WTC11 (cell line): ENCODE results near the gene GAS6. TPM values are rescaled to one million over a fixed set of nuclear protein-coding genes. Genes with fewer than 3 reads are reported as not detected.

ENCODE experiments used
- ATAC-seq: fragments of 200-7000 bp; cut with Tn5 transposase; 2 replicates; pipeline ENCODE4 v1.10.0; 2021; ENCODE audit warnings: mild to moderate bottlenecking, moderate library complexity
- CTCF ChIA-PET: fragments of 300-600 bp; sonication (Branson Sonifier 250); formaldehyde crosslinking; loops from one replicate; lab custom pipeline; 2021; ENCODE audit warnings: antibody characterized with exemption; lab: Charles Lee
- POLR2A ChIA-PET: fragments of 350-600 bp; sonication (Branson Sonifier 250); formaldehyde crosslinking; loops from one replicate; lab custom pipeline; 2021; ENCODE audit warnings: antibody characterized with exemption; lab: Charles Lee
- DNase-seq: peaks from one replicate; pipeline ENCODE4 v3.0.0; 2021; ENCODE audit warnings: low spot score
- H3K27ac Mint-ChIP-seq: 2 replicates; pipeline ENCODE4 v1.8.0; 2021; ENCODE audit warnings: mixed read lengths
- H3K27me3 Mint-ChIP-seq: 2 replicates; pipeline ENCODE4 v1.8.0; 2021; ENCODE audit warnings: low read depth, mild to moderate bottlenecking, moderate library complexity, mixed read lengths
- H3K36me3 Mint-ChIP-seq: 2 replicates; pipeline ENCODE4 v1.8.0; 2021; ENCODE audit warnings: mixed read lengths
- H3K4me1 Mint-ChIP-seq: 2 replicates; pipeline ENCODE4 v1.8.0; 2022; ENCODE audit warnings: mixed read lengths
- H3K4me3 Mint-ChIP-seq: 2 replicates; pipeline ENCODE4 v1.8.0; 2021; ENCODE audit warnings: mild to moderate bottlenecking, moderate library complexity, mixed read lengths
- H3K9me3 Mint-ChIP-seq: 2 replicates; pipeline ENCODE4 v1.8.0; 2021; ENCODE audit warnings: mixed read lengths
- AR ChIP-seq: fragments of 250-450 bp; sonication (Bioruptor Pico); IDR thresholded peaks from 2 replicates; pipeline ENCODE4 v1.9.0; 2021; ENCODE audit warnings: mild to moderate bottlenecking
- ARID4B ChIP-seq: sonication (generic); formaldehyde crosslinking; IDR thresholded peaks from 2 replicates; pipeline ENCODE4 v1.8.0; 2023; ENCODE audit warnings: missing genetic modification reagents, mild to moderate bottlenecking, borderline replicate concordance
- CDX4 ChIP-seq: fragments of 250-450 bp; sonication (Bioruptor Pico); IDR thresholded peaks from 2 replicates; pipeline ENCODE4 v1.9.0; 2021; ENCODE audit warnings: moderate library complexity, mild to moderate bottlenecking, inconsistent platforms, borderline replicate concordance
- CREB1 ChIP-seq: sonication (generic); formaldehyde crosslinking; IDR thresholded peaks from 2 replicates; pipeline ENCODE4 v1.8.0; 2023; ENCODE audit warnings: mild to moderate bottlenecking, missing genetic modification reagents
- E2F5 ChIP-seq: sonication (generic); formaldehyde crosslinking; IDR thresholded peaks from 2 replicates; pipeline ENCODE4 v1.8.1; 2022; ENCODE audit warnings: mild to moderate bottlenecking, moderate library complexity, missing genetic modification reagents
- ELF4 ChIP-seq: sonication (generic); formaldehyde crosslinking; IDR thresholded peaks from 2 replicates; pipeline ENCODE4 v1.8.1; 2022; ENCODE audit warnings: low read depth, mild to moderate bottlenecking, moderate library complexity, missing genetic modification reagents
- EMX1 ChIP-seq: fragments of 250-450 bp; sonication (Bioruptor Pico); IDR thresholded peaks from 2 replicates; pipeline ENCODE4 v1.8.0; 2021; ENCODE audit warnings: mild to moderate bottlenecking
- ETV6 ChIP-seq: sonication (generic); formaldehyde crosslinking; IDR thresholded peaks from 2 replicates; pipeline ENCODE4 v1.8.1; 2022; ENCODE audit warnings: mild to moderate bottlenecking, missing genetic modification reagents
- GABPB1 ChIP-seq: sonication (generic); formaldehyde crosslinking; IDR thresholded peaks from 2 replicates; pipeline ENCODE4 v1.8.1; 2023; ENCODE audit warnings: mild to moderate bottlenecking, missing genetic modification reagents
- IRF1 ChIP-seq: sonication (generic); formaldehyde crosslinking; IDR thresholded peaks from 2 replicates; pipeline ENCODE4 v1.8.0; 2023; ENCODE audit warnings: missing genetic modification reagents
- JUN ChIP-seq: sonication (generic); formaldehyde crosslinking; IDR thresholded peaks from 2 replicates; pipeline ENCODE4 v1.8.0; 2023; ENCODE audit warnings: mild to moderate bottlenecking, missing genetic modification reagents
- MAX ChIP-seq: sonication (generic); formaldehyde crosslinking; IDR thresholded peaks from 2 replicates; pipeline ENCODE4 v1.8.0; 2022; ENCODE audit warnings: mild to moderate bottlenecking, missing genetic modification reagents
- MLX ChIP-seq: sonication (generic); formaldehyde crosslinking; IDR thresholded peaks from 2 replicates; pipeline ENCODE4 v1.8.1; 2023; ENCODE audit warnings: mild to moderate bottlenecking, missing genetic modification reagents, moderate library complexity
- NR3C1 ChIP-seq: sonication (generic); formaldehyde crosslinking; conservative IDR thresholded peaks from 2 replicates; pipeline ENCODE4 v1.8.1; 2023; ENCODE audit warnings: low read depth, mild to moderate bottlenecking, missing genetic modification reagents
- PREB ChIP-seq: sonication (generic); formaldehyde crosslinking; IDR thresholded peaks from 2 replicates; pipeline ENCODE4 v1.8.1; 2022; ENCODE audit warnings: mild to moderate bottlenecking, missing genetic modification reagents, moderate library complexity, borderline replicate concordance
- RELA ChIP-seq: sonication (generic); formaldehyde crosslinking; IDR thresholded peaks from 2 replicates; pipeline ENCODE4 v1.8.1; 2022; ENCODE audit warnings: missing genetic modification reagents, mild to moderate bottlenecking, borderline replicate concordance
- RORB ChIP-seq: fragments of 250-450 bp; sonication (Bioruptor Pico); IDR thresholded peaks from 2 replicates; pipeline ENCODE4 v1.9.0; 2021; ENCODE audit warnings: mild to moderate bottlenecking
- SMAD3 ChIP-seq: sonication (generic); formaldehyde crosslinking; IDR thresholded peaks from 2 replicates; pipeline ENCODE4 v1.8.0; 2022; ENCODE audit warnings: missing genetic modification reagents, mild to moderate bottlenecking, borderline replicate concordance
- SOX15 ChIP-seq: fragments of 250-450 bp; sonication (Bioruptor Pico); IDR thresholded peaks from 2 replicates; pipeline ENCODE4 v1.9.0; 2021; ENCODE audit warnings: mild to moderate bottlenecking
- ZBTB21 ChIP-seq: sonication (generic); formaldehyde crosslinking; IDR thresholded peaks from 2 replicates; pipeline ENCODE4 v1.8.1; 2023; ENCODE audit warnings: mild to moderate bottlenecking, missing genetic modification reagents, borderline replicate concordance
- ZNF219 ChIP-seq: sonication (generic); formaldehyde crosslinking; IDR thresholded peaks from 2 replicates; pipeline ENCODE4 v1.8.0; 2023; ENCODE audit warnings: missing genetic modification reagents, mild to moderate bottlenecking, borderline replicate concordance
- total RNA-seq: library from RNA; stranded (reverse); gene quantifications from 3 replicates; pipeline ENCODE4 v1.2.3, GENCODE V29; 2021

GAS6 gene
- total RNA-seq, 1 experiment from 2014 or later = 29.4 TPM

- no peak overlapping the region for H3K27ac Mint-ChIP-seq
- TF ChIP-seq E2F5 (CRISPR knock-in tag) (no peak), ARID4B (CRISPR knock-in tag) (no peak), RORB (CRISPR knock-in tag) (no peak), RELA (CRISPR knock-in tag) (no peak), IRF1 (no peak), MLX (CRISPR knock-in tag) (no peak), ZBTB21 (CRISPR knock-in tag) (no peak)
- TF ChIP-seq, all 79 proteins: peak for 0
- no peak overlapping the region for H3K4me3 Mint-ChIP-seq
- H3K27me3 Mint-ChIP-seq = no peaks in the 10 kb centered on the region
- ATAC-seq (no peak), DNase-seq (no peak)
- ChIA-PET CTCF (interaction anchor here (1.0 kb wide), 1 partner anchor 12 kb away, joined by 3 read pairs; the partner anchor contains the start of gene GAS6), POLR2A (no interaction called here)
- no peaks in the 10 kb centered on the region for H3K36me3 Mint-ChIP-seq
- peaks cover 22% of the 10 kb centered on the region for H3K4me1 Mint-ChIP-seq
- H3K9me3 Mint-ChIP-seq = no peaks in the 10 kb centered on the region
Observed at GRCh38 chr13:113875429-113875815, 11.5 kb upstream of the GAS6 start.

GRCh38 chr13:113874579-113875428 lies 10.9 kb upstream of the GAS6 start:
- Mint-ChIP-seq H3K9me3 (no peaks in the 10 kb centered on the region), H3K27ac (no peak overlapping the region), H3K27me3 (no peaks in the 10 kb centered on the region), H3K4me3 (no peak overlapping the region), H3K36me3 (no peaks in the 10 kb centered on the region), H3K4me1 (peaks cover 22% of the 10 kb centered on the region)
- DNase-seq (no peak), ATAC-seq (no peak)
- TF ChIP-seq EMX1 (CRISPR knock-in tag) = no peak
- no peak for TF ChIP-seq SOX15
- no peak for TF ChIP-seq SMAD3 (CRISPR knock-in tag)
- TF ChIP-seq CREB1 (CRISPR knock-in tag) = no peak
- no peak for TF ChIP-seq ETV6 (CRISPR knock-in tag)
- no peak for TF ChIP-seq MAX
- no peak for TF ChIP-seq AR
- TF ChIP-seq JUN (CRISPR knock-in tag) = no peak
- no peak for TF ChIP-seq PREB (CRISPR knock-in tag)
- no peak for TF ChIP-seq RELA (CRISPR knock-in tag)
- no peak for TF ChIP-seq CDX4 (CRISPR knock-in tag)
- TF ChIP-seq ZNF219 (CRISPR knock-in tag) = no peak
- TF ChIP-seq NR3C1 (CRISPR knock-in tag) = no peak
- no peak for TF ChIP-seq GABPB1
- TF ChIP-seq ELF4 (CRISPR knock-in tag) = no peak
- POLR2A ChIA-PET = no interaction called here
- CTCF ChIA-PET = interaction anchor here (1.0 kb wide), 1 partner anchor 11 kb away, joined by 3 read pairs; the partner anchor contains the start of gene GAS6
